ENCODE results near the gene NAA20.

NAA20 gene

DNA sequence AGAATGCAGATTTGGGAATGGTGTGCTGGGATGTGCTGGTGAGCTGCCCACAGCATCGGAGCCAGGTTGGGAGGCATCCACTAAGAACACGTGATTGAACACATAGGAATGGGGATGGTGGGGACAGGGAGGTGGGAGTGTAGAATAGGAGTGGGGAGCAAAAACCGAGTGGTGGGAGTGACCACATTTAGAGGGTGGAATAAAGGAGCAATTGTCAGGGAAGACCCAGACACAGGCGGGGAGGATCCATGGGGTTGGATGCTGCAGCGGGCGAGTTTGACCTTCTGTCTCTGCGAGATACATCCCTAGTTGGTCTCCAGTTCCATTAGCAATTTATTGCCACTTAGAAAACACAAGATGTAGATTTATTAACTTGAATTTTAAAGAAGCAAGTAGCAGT is 4.7 kb downstream of the NAA20 start:
- DNase-seq, result no peak

DNA sequence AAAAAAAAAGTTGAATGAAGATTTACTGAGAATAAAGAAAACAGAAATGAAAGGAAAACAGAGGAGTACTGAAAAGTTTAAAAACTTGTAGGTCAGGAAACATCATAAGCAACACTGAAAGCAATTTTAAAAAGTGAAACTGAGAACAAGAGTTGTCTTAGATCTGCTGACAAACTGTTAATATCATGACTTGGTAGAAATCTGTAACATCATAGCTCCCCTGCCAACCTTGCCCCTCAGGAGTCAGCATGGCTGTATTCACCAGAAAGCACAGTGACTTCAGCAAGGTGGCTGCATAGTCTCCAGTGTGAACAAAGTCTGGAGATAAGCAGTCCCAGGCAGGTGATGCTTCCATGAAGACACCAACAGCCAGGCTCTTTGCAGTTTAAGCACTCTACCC is 5.3 kb downstream of the NAA20 start:
- no peak for DNase-seq

DNA sequence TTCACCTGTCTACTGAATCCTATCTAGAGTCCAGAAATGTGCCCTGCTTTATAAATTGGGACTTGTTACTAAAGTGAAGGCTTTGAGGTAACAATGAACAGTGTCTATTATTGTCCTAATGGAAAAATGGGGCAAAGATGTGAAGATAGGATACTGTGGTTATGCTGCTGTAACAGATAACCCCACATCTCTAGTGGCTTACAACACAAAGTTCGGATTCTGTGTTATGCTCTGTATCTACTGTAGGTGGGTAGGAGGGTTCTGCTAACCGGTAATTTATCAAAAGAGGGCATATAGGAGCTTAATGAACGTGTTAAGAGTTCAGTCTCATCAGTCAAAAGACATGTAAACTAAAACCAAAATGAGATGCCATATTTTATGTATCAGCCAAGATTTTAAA is 6.2 kb downstream of the NAA20 start:
- DNase-seq, result no peak

DNA sequence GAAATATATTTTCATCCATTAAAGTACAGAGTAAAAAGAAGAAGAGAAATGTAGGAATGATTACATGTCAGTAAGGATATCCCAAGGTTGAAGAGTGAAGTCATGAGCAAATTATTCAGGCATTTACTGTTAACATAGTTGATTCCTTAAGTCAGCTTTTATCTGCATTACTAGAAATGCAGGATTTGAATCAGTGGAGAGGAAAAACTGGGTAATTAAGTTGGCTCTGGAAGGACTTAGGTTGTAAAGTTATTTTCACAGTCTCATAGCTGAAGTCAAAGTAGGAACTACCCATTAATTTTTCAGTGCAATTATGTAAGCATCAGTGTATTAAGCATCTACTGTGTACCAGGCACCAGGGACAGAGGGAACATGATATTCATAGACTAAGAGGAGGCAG is 7.8 kb downstream of the NAA20 start:
- DNase-seq, result no peak

DNA sequence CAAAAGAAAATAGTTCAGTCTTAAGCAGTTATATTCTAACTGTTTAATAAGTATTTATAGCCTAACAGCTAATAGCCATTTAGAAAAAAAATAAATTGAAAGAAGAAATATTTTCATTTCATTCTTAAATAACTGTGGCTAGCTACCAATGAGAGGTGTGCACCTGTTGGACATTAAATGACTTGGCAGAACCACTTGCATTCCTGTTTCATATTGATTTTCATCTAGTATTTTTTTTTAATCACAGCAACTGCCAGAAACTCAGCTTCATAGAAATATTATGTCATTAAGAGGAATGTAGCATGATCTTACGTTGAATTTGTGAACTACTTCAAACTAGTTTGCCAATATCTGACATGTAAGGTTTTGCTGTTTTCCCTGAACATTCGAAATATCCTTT is 10.1 kb downstream of the NAA20 start:
- DNase-seq, result no peak

DNA sequence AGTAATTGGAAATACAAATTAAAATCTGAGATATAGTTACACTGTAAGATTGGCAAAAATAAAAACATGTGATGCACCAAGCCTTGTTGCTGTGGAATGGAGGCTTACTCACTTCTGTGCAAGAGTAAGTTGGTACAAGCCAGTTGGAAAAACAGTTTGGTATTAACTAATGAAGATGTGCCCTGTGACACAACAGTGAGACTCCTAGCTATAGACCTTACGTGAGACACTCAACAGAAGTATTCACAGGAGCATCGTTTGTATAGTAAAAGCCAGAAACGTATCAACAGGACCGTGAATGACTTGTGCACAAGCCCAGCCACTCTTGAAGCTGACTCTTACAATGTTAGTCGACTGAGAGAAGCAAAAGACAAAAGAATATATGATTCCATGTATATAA is 14.6 kb downstream of the NAA20 start:
- no peak for DNase-seq

DNA sequence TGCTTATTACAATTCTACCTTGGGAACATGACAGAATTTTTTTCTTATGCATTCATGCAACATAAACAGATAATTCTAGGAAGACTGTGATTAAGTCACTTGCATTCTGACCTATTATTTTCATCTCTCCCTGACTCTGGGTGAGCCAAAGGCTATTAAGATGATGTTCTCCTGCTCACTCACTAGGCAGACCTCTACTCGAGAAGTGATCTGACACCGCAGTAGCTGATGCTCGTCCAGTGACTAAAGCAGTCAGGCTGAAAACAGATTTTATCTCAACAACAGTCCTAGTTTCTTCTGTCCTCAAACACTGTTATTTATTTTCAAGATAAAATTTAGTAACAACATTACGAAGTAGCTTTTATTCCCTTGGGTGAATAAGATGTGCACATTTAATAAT is 17.3 kb downstream of the NAA20 start:
- DNase-seq, result no peak

DNA sequence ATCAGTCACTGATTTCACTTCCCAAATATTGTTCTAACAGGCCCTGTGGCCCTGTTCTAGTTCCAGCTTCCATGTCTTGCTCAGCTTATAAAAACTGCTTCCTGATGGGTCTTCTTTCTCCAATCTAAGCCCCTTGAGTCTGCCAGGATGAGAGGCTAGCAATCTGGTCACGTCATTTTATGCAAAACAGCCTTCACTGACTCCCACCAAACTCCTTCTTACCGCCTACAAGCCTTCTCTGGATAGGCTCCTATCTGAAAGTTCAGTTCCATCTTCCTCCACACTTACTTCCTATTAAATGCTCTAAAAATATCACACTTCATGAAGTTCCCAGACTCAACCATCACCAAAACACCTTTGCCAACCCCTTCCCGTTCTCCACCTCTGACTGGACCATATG is 19.6 kb downstream of the NAA20 start:
- no peak for DNase-seq

DNA sequence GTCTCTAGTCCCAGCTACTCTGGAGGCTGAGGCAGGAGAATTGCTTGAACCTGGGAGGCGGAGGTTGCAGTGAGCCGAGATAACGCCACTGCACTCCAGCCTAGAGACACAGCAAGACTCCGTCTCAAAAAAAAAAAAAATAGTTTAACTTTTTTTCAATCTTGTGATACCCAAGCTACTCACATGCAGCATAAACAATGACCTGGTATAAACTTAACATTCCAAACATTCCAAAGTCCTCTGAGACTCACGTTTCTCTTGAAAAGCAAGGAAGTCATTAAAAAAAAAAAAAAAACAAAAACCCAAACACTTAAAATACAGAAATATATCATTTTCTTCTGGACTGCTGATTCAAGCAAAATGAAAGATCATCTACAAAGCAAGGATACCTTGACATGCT is 20.8 kb downstream of the NAA20 start:
- no peak for DNase-seq

DNA sequence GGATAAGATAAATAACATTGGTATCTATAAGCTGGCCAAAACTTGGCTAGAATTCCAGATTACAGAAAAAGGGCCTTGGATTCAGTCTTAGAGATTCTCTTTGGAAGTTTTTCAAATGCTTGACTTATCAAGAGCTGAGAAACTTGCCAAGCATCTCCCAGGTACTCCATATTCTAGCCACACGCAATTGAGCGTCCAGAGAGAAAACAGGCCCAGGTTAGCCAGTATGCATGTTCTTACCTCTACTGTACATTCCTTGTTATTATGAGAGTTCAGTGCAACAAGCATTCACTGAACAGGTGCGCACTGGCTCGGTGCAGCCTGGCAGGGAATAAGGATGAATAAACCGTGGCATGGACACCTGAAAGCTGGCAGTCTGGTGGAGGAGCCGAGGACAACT is 21.4 kb downstream of the NAA20 start:
- DNase-seq, result no peak

DNA sequence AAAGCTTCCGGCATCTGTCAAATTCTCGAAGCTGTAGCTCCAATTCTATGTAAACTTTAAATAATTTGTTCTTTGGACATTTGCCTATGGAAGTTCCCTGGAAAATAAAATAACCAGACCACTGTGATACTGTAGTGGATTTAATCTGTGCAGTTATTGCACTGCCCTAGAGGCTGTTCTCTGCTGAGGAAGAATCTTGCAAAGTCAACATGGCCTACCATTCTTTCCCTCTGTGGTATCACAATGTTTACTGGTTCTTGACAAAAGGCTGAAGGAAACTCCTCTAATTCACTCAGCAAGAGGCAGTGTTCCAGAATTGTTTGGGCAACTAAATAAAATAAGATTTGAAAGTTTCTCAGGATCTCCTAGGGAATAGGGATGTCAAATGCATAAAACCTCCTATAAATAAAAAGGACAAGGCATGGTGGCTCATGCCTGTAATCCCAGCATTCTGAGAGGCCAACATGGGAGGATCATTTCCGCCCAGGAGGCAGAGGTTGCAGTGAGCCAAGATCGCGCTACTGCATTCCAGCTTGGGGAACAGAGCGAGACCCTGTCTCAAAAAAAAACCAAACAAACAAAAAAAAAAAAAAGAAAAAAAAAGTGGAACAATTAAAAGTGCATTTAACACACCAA is 22.7 kb downstream of the NAA20 start:
- no peak for DNase-seq

DNA sequence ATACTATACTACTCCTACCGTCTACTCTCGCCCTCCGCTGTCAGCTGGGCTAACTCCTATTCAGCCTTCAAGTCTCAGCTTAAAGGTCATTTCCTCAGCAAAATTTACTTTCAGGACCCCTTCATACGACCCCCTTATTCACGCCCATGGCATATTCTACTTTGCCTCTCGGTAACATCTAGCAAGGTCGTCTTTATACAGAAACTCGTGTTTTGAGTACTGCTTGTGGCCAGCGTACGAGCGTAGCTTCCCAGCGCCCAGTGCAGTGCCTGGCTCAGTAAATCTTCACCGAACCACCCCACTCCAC is 34.6 kb downstream of the NAA20 start:
- DNase-seq, result no peak

DNA sequence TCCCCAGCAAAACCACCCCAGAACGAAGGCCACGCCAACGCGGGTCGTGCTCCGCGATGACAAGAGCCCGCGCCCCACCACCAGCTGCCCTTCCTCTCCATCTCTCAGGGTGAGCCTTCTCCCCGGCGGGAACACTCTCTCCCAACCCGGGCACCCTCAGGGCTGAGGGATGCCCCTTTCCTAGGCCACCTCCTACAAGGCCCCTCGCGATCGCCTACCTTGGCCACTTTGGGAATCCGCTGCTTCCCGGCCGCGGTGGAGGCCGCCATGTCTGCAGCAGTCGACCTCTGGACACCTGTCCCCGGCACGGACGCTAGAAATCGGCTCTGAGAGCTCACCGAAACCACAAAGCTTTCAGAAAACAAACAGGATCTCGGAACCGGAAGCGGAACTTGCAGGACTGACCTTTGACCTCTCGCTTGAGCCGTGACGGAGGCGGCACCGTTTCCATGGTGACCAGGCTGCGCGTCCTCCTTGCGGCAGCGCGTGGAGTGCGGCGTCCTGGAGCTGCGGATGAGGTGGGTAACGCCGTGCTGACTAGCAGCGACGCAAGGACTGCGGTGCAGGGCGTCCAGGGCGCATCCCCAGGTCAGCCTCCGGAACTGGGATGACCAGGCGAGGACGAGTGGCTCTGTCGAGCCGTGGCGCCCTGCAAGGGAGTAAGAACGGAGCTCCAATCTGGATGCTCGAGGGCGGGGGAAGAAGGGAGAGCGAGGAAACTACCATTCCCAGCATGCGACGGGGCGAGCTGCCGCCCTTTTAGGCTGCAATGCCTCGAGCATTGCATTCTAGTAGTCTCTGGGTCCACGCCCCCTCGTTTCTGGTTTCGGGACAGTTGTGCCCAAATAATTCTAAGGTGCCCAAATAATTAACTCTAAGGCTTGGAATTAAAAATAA is 35.2 kb downstream of the NAA20 start, which contains the start of the genes CFAP61 and CRNKL1:
Gene CFAP61 (plus strand): TSS at position 459 of the 897 bp plus-strand sequence. CDS start 4,122 bp downstream, outside the sequence.
Gene CRNKL1 (minus strand): TSS at position 393 of the 897 bp plus-strand sequence. CDS start 124 bp downstream, at position 269.
- peak; percentile 98 for DNase-seq

DNA sequence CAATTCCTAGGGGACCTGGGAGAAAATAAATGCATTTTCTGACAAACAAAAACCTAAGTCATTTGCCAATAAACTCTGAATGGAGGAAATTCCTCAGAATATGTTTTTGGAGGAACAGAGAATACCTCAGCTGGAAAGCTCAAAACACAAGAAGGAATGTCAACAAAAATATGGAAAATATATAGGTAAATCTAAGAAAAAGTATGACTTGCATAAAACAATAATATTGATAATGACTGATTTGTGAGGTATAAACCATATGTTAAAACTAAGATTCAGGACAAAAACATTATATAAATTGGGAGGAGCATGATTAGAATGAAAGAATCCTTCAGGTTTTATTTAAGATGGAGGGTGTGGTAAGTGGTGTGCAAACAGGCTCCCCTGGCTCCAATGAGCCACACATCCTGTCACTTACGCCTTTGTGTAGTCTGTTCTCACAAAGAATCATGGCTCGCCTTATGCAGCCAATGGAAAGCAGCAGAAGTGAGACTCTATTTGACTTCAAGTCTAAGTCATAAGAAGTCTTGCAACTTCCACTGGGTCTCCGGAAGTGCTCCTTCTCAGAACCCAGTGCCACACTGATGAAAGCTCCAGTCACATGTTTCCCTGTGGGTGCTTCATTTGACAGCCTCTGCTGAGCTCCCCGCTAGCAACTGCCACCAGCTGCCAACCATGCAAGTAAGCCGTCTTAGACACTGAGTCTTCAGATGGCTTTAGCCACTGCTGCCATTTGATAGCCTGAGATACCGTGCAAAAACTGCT is 43.3 kb downstream of the NAA20 start:
- no peak for DNase-seq

DNA sequence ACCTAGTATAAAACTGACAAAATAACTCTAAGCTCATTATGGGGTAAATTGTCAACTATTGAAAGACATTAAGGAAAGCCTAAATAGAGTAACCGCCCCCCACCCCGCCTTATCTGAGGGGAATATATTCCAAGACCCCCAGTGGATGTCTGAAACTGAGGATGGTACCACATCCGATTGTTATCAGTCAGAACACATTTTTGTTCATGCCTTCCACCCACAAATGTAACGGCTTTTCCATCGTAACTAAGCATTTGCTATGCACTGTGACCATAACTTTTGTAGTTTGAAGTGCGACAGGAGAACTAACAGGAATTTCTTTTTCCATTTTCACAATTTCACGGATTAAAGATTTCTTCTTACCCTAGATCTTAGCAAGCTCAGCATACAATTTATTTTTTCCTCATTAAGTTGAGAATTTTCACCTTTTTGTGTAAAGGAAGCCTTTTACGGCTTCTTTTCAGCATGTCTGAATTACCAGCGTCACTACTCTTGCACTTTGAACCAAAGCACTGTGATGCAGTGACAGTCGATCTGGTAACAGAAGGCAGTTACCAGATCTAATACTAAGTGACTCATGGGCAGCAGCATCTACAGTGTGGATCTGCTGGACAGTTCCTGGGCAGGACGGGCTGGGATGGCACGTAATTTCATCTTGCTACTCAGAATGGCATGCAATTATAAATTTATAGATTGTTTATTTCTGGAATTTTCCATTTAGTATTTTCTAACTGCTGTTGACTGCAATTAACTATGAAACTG is 47.0 kb downstream of the NAA20 start:
- DNase-seq, result no peak

DNA sequence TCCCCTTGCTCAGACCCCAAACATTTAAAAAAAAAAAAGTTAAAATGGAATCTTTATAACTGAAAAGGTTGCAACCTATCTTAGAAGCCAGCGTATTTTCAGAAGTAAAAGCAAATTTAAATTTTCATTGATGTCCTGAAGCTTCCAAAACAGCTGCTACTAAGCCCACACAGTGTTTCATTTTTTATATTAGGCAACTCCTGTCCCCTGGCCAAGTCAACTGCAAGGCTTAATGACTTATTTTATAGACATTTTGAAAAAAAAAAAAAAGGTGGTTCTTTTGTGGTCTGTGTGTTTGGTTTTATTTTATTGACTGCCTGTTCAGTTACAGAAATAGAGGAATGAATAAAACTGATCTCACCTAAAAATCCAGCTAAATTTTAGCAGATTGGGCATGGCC is 48.2 kb downstream of the NAA20 start:
- DNase-seq, result no peak

DNA sequence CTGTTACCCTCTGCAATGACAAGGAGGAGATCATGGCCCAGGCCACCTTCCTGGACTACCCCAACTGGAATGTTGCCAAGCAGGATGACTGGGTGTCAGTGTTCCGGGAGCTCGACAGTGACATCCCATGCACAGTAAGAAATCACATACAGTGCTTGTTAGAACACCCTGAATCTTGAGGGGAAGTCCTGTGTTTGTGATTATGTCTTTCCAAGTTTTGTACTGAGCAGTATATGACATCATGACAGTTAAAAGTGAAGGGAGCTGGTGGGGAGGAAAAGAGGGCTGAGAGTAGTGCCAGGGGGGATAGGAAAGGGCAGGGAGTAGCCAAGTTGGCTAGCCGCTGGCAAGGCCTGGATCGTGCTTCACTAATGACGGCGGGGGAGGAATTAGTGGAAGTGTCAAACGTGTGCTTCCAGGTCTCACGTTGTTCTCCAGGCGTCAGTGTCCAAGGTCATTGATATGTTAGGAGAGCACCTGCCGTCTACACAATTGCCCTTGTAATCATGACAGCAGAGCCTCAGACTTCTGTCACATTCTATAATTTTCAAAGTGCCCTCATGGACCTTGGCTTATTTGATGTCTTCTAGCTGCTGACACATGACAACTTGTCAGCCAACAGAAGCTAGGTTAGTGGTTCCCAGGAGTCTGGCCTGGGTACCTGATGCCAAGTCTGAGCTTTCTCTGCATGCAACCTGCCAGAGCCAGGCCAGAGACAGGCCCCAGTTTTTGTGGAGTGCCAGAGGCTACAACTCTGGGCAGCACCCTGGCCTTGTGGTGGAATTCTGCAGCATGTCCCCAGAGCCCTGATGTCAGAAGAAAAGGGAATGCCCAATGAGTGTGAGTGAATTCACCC is 53.9 kb downstream of the NAA20 start:
- DNase-seq, result no peak

DNA sequence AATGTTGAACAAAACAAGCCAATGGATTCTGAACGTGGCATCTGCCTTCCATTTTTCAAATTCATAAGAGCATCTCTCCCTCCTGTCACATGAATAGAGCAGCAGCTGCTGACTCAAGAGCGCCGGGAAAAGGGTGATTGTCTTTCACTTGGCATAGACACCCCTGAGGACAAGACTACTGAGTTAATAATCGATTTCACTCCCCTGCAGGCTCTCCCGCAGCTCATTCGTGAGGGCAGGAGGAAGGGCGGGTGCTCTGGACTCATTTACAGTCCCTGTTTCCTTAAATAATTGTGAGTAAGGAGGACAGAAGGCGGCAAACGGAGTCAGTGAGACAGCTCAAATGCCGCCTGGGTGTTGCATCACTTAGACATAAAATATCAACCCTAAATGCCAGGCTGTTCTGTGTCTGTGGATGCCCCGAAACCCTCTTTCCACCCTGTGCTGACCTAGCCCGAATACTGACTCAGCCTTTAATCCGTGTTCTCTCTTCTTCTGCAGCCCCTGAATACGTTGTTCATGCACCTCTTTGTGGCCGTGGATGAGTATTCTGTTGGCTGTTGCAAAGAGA is 56.7 kb downstream of the NAA20 start:
- DNase-seq, result no peak

DNA sequence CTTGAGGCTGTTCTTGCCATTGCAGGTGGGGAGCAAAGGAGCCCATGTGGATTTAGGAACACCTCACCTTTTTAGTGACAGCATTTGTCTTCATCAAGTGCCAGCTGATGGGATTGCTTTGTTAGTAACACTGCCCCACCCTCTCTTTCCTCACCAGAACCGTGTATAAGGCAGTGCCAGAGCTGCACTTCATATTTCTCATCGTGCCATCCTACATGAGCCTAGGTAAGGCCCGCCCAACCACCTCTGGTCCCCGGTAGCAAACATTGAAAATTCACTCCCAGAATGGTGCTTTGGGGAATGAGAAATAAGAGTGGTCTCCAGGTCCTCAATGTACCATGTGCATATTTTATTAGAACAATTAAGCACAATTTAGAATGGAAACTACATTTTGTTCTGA is 57.9 kb downstream of the NAA20 start:
- no peak for DNase-seq

DNA sequence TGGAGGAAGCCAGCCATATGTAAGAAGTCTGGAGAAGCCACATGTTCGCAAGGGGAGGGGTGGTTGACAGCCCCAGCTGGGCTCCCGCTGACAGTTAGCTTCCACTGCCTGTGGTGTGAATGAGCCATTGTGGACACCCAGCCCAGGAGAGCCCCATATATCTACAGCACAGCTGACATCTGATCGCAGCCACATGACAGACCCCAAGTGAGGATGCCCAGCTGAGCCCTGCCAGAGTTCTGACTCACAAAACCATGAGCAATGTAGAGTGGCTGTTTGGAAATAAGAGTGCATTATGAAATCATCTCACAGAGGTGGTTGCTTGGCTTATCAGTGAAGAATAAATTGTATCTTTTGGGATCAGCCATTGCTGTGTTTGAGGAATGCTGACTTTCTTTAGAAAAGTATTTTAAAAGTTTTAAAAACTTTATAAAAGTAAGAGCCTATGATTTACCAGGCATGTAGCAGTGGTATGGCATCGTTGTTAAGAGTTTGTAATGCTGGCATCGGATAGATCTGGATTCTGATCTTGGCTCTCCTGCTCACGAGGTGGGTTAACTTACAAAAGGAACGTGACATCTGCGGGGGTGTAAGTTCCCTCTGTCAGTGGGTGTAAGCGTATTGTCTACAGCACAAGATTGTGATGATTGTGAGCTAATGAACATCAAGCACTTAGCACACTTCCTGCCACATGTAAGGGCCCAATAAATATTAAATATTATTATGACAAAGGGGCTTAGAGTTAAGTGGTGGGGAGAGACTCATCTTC is 59.3 kb downstream of the NAA20 start:
- DNase-seq, result no peak

DNA sequence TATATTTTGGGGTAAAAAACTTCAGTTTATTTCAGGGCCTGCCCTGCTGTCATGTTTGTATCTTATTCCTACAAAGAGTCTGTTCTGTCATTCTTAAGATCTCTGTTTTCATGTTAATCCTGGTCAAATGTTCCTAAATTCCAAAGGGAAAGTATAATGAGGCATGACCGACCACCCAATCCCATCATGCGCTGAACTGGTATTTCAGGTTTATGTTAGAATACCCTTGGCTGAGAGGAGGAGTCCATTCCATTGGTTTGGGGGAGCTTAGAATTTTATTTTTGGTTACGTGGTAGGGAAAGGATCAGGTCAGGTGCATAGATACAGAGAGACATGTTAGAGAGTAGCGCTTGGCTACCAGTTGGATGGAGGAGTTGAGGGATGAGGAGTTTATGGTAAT is 60.9 kb downstream of the NAA20 start:
- DNase-seq, result no peak

All from activated CD4-positive, alpha-beta T cell treated with anti-CD3 and anti-CD28 coated beads for 48 hours (primary cell).